Measurements from ENCODE around the gene TRDN. TPM values are rescaled to one million over a fixed set of nuclear protein-coding genes. Genes with fewer than 3 reads are reported as not detected.
"Not testable (repeated sequence)": the region's sequence is repeated elsewhere in the genome, so short reads cannot be mapped to it uniquely, and the experiment has no call there.

Gene TRDN
- total RNA-seq, 1 donor = not detected

DNA sequence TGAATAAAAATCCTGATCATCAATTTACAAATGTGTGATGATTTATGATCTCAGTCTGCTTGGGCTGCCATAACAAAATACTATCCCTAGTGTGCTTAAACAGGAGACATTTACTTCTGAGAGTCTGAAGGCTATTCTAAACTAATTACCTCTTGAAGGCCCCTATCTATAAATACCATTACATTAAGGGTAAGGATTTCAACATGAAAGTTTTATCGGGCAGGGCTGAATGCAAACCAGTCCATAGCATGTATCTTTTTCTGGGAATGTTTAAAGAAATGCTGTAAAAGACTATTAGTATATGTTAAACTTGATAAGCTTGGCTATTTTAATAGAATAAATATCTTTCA is 48.2 kb downstream of the TRDN start:
- no peak for TF ChIP-seq CTCF (IDR thresholded peaks at IDR 0.05; ENCODE audit: insufficient read depth, low read depth, low read length)
- H3K4me3 ChIP-seq (ENCODE audit: low read depth, low read length) = no peak overlapping the region
- no peak for DNase-seq (ENCODE audit: low read depth)

DNA sequence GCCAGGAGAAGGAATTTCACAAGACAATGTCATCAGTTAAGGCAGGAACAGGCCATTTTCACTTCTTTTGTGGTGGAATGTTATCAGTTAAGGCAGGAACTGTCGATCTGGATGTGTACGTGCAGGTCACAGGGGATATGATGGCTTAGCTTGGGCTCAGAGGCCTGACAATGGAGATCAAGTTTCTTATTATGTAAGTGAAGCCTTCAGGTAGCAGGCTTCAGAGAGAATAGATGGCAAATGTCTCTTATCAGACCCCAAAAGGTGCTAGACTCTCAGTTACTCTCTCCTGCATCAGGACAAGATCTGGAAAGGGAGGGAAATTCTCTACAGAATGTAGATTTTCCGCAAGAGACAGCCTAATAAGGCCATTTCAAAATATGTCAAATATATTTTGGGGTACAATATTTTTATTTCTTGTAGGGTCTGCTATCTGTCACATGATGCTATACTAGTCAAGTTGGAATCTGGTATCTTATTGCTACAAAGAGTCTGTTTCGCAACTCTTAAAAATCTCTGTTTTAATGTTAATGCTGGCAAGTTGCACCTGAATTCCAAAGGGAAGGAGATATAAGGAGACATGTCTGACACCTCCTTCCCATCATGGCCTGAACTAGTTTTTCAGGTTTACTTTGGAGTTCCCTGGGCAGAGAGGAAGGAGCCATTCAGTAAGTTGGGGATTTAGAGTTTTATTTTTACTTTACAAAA is 48.8 kb downstream of the TRDN start:
- no peak for TF ChIP-seq CTCF (IDR thresholded peaks at IDR 0.05; ENCODE audit: insufficient read depth, low read depth, low read length)
- no peak for DNase-seq (ENCODE audit: low read depth)
- H3K4me3 ChIP-seq (ENCODE audit: low read depth, low read length) = no peak overlapping the region

GRCh38 chr6:123587407-123587806 is 49.3 kb downstream of the TRDN start:
- not testable (repeated sequence) for DNase-seq (ENCODE audit: low read depth)

GRCh38 chr6:123580331-123580730 is 56.4 kb downstream of the TRDN start:
- H3K4me3 ChIP-seq (ENCODE audit: low read depth, low read length) = no peak overlapping the region
- DNase-seq (ENCODE audit: low read depth) = no peak
- TF ChIP-seq CTCF (IDR thresholded peaks at IDR 0.05; ENCODE audit: insufficient read depth, low read depth, low read length) = no peak

More at GRCh38 chr6:123587407-123587806, 49.3 kb downstream of the TRDN start:
- not testable (repeated sequence) for H3K4me3 ChIP-seq (ENCODE audit: low read depth, low read length)

GRCh38 chr6:123575188-123575587 is 61.6 kb downstream of the TRDN start:
- TF ChIP-seq CTCF (IDR thresholded peaks at IDR 0.05; ENCODE audit: insufficient read depth, low read depth, low read length) = no peak
- no peak overlapping the region for H3K4me3 ChIP-seq (ENCODE audit: low read depth, low read length)
- DNase-seq (ENCODE audit: low read depth) = no peak

- no peak for TF ChIP-seq CTCF (IDR thresholded peaks at IDR 0.05; ENCODE audit: insufficient read depth, low read depth, low read length)
- no peak for DNase-seq (ENCODE audit: low read depth)
- H3K4me3 ChIP-seq (ENCODE audit: low read depth, low read length) = no peak overlapping the region
Observed at GRCh38 chr6:123570813-123571684, 65.7 kb downstream of the TRDN start.

GRCh38 chr6:123569575-123569974 is 67.2 kb downstream of the TRDN start:
- no peak overlapping the region for H3K4me3 ChIP-seq (ENCODE audit: low read depth, low read length)
- TF ChIP-seq CTCF (IDR thresholded peaks at IDR 0.05; ENCODE audit: insufficient read depth, low read depth, low read length) = no peak
- DNase-seq (ENCODE audit: low read depth) = no peak

Measured in fibroblast of villous mesenchyme (primary cell).